GM06990 (cell line): ENCODE results near the gene IFNL3.

Experiments
- DNase-seq: peaks from one replicate; pipeline ENCODE4 v3.0.0-alpha.2; 2011; ENCODE audit not compliant: insufficient read length; ENCODE audit errors: extremely low read depth
- H3K27me3 ChIP-seq: replicated peaks from 2 replicates; pipeline ENCODE4 v1.6.0; 2011; ENCODE audit warnings: low read length; ENCODE audit not compliant: control insufficient read depth, insufficient read depth
- H3K36me3 ChIP-seq: 2 replicates; pipeline ENCODE4 v1.5.1; 2011; ENCODE audit warnings: low read length; ENCODE audit not compliant: control insufficient read depth, insufficient read depth
- H3K4me3 ChIP-seq: replicated peaks from 2 replicates; pipeline ENCODE4 v1.5.1; 2011; ENCODE audit warnings: low read depth, mild to moderate bottlenecking, control low read depth, low read length
- CTCF ChIP-seq: IDR thresholded peaks from 2 replicates; pipeline ENCODE4 v1.5.1; 2011; ENCODE audit warnings: low read length, control low read depth, mild to moderate bottlenecking, inconsistent platforms; ENCODE audit not compliant: insufficient read depth, poor library complexity, severe bottlenecking

The IFNL3 gene

DNA sequence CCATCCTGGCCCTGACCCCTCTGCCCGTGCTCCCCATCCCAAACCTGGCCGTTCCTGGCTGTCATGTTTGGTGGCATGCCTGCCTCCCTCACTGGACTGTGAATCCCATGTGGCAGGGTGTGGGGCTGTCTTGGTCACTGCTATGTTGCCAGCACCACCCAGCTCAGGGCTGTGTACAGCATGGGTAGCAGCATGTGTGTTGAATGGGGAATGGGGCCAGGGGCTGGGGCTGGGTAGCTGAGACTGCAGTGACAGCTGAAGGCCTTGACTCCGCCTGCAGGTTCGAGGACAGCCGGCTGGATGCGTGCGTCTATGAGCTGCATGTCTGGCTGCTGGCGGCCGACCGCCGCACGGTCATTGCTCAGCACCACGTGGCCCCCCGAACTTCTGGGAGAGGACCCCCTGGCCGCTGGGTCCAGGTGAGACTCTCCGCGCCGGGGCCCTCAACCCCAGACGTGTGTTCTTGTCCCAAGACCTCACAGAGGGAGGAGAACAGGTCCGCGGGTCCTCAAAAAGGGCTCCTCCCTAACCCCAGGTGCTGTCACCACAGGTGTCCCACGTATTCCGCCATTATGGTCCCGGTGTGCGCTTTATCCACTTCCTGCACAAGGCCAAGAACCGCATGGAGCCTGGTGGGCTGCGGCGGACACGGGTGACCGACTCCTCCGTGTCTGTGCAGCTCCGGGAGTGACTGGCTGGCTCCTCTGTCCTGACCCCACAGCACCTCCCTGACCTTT is 44.6 kb downstream of the IFNL3 start:
- Histone ChIP-seq H3K27me3 (peaks cover 2% of the 10 kb centered on the region; the same call in 1 of the 2 replicates), H3K4me3 (no peak overlapping the region), H3K36me3 (no peaks in the 10 kb centered on the region)
- DNase-seq: no peak
- no peak for TF ChIP-seq CTCF

GRCh38 chr19:39199025-39199424 is 45.8 kb downstream of the IFNL3 start:
- no peak for DNase-seq
- H3K27me3 ChIP-seq: peaks cover 4% of the 10 kb centered on the region; the same call in 1 of the 2 replicates
- no peak overlapping the region for H3K4me3 ChIP-seq
- no peaks in the 10 kb centered on the region for H3K36me3 ChIP-seq
- TF ChIP-seq CTCF: no peak

DNA sequence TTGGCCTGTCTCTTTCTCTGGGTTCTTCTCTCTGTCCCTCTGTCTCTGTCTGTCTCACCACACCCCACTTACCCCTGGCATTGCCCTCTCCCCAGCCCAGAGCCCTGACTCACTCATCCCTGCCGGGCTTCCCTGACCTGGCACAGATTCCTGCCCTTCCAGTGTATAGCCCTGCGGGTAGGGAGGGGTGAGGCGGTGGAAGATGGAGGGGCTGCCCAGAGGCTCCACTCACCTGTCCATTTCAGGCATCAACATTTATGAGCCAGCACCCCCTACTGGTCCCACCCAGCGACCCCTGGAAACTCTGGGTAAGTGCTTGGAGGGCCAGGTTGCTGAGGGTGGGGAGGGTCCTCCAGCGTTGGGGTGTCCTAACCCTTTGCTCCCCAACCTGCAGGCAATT is 47.0 kb downstream of the IFNL3 start:
- H3K4me3 ChIP-seq: no peak overlapping the region
- no peak for TF ChIP-seq CTCF
- H3K36me3 ChIP-seq: no peaks in the 10 kb centered on the region
- H3K27me3 ChIP-seq: peaks cover 4% of the 10 kb centered on the region; the same call in 1 of the 2 replicates
- DNase-seq: no peak

DNA sequence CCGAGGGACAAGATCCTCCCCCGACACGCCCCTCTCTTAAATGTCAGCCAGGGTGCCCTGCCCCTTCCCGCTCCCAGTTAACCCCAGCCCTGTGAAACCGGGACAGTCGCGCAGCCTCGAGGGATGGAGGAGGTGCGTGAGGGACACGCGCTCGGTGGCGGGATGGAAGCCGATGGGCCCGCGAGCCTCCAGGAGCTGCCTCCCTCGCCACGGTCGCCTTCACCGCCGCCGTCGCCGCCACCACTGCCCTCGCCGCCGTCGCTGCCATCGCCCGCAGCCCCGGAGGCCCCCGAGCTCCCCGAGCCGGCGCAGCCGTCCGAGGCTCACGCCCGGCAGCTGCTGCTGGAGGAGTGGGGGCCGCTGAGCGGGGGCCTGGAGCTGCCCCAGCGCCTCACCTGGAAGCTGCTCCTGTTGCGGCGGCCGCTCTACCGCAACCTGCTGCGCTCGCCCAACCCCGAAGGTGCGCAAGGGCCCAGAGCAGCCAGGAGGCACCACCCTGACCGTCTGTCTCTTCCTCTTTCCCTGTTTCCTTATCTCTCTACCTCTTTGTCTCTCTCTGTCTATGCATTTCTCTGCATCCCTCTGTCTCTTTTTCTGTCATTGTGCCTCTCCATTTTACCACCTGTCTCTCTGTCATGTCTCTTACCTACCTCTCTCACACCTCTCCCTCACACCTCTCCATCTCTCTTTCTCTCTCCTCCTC is 47.8 kb downstream of the IFNL3 start, which contains the start of gene NCCRP1:
Gene NCCRP1 (plus strand): TSS at position 105 of the 703 bp plus-strand sequence. CDS start 19 bp downstream, at position 124.
- no peak for TF ChIP-seq CTCF
- DNase-seq: no peak
- no peaks in the 10 kb centered on the region for H3K36me3 ChIP-seq
- peaks cover 4% of the 10 kb centered on the region; the same call in 1 of the 2 replicates for H3K27me3 ChIP-seq
- H3K4me3 ChIP-seq: no peak within 1 kb of the TSS

DNA sequence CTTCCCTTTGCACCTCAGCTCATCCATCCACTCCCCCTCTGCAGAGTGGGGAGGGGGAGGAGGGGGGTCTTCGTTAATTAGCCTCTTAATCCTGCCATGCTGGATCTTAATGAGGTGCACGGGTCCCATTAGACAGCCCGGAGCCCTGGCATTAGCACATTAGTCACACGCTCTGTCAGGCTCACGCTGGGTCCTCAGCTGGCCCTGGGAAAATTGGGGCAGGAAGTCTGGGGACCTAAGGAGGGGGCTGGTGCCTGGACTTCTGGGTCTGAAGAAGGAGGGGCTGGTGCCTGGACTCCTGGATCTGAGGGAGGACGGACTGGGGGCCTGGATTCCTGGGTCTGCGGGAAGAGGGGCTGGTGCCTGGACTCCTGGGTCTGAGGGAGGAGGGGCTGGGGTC is 48.5 kb downstream of the IFNL3 start:
- TF ChIP-seq CTCF: no peak
- Histone ChIP-seq H3K4me3 (no peak overlapping the region), H3K36me3 (no peaks in the 10 kb centered on the region), H3K27me3 (peaks cover 4% of the 10 kb centered on the region; the same call in 1 of the 2 replicates)
- DNase-seq: no peak
